ENCODE measurements around the gene MSL1. TPM values are rescaled to one million over a fixed set of nuclear protein-coding genes. Genes with fewer than 3 reads are reported as not detected.

MSL1 gene
- total RNA-seq, 1 donor from 2014 or later: 90.9 TPM

GRCh38 chr17:40174514-40174913 is 52.7 kb downstream of the MSL1 start:
- no peak for DNase-seq (ENCODE audit: low spot score)

GRCh38 chr17:40175928-40176753 is 54.4 kb downstream of the MSL1 start:
- DNase-seq (ENCODE audit: low spot score): peak; percentile 69

DNA sequence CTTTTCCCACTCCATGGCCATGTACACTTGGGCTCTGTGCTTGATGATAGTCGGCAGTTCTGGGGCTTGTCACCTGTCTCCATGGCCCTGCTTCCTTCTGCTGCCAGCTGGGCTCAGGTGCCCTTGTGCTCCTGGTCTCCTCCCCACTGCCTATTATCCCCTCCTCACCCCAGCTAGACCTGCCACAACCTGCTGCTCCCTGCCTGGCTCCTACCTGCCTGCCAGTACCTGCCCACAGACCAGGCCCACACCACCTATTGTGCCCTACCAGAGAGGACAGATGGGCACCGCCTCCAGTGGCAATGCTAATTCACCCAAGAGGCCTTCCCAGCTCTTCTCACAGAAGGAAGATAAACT is 55.0 kb downstream of the MSL1 start:
- no peak for DNase-seq (ENCODE audit: low spot score)

GRCh38 chr17:40177275-40177874 is 55.6 kb downstream of the MSL1 start, which contains the start of gene RAPGEFL1:
RAPGEFL1 (plus strand) TSS chr17:40177470; CDS start chr17:40177862, 392 bp downstream.
- DNase-seq (ENCODE audit: low spot score): peak; percentile 84

DNA sequence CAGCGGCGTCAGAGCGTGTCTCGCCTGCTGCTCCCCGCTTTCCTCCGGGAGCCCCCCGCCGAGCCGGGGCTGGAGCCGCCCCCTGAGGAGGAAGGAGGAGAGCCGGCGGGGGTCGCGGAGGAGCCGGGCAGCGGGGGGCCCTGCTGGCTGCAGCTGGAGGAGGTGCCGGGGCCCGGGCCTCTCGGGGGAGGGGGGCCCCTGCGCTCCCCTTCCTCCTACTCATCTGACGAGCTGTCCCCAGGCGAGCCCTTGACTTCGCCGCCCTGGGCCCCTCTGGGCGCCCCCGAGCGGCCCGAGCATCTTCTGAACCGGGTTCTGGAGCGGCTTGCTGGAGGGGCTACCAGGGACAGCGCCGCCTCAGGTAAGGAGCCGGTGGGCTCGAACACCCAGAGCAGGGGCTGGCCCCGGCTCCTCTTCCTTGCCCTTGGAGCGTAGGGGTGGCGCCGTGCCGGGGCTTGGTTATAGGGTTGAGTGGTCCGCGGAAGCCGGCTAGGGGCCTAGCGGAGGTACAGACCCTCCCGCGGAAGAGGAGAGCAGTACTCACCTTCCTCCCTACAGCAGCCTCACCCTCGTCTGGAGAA is 56.3 kb downstream of the MSL1 start:
- DNase-seq (ENCODE audit: low spot score): no peak

GRCh38 chr17:40178660-40179059 is 56.9 kb downstream of the MSL1 start:
- DNase-seq (ENCODE audit: low spot score): no peak

- DNase-seq (ENCODE audit: low spot score): no peak
Measured at GRCh38 chr17:40179923-40180659, 58.3 kb downstream of the MSL1 start.

DNA sequence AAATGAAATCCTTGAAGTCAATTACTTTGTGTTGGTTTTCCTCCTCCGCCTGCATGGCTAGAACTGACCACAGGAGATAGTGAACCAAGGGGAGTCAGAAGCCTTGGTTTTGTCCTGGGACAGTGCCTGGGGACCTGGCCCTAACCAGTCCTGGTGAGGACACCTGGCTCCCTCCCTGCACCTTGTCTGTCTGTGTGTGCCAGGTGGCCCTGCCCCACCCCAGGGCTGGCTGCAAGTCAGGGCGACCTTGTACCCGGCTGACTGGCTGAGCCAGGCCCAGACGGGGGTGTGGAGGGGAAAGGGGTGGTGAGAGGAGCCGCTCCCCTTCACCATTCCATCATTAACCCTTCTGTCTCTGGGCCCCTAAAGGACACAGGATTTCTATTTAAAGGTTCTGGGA is 58.9 kb downstream of the MSL1 start:
- DNase-seq (ENCODE audit: low spot score): peak; percentile 85

DNA sequence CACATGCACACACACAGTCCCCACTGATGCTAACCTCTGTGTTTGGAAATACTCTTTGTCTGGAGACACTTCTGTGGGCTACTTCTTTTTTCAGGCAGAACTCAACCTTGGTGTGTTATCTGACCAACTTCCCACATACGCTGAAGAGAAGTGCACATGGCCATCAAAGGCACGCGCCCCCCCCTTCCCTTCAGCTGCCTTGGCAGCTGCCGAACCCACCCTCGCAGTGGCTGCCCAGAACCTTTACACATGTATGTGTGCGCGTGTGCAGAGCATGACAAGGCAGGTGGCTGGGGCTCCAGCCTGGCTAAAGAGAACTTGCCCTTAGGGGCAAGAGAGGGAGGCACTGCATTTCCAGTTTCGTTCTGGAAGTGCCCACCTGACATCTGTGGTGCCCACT is 59.4 kb downstream of the MSL1 start:
- DNase-seq (ENCODE audit: low spot score): no peak

DNA sequence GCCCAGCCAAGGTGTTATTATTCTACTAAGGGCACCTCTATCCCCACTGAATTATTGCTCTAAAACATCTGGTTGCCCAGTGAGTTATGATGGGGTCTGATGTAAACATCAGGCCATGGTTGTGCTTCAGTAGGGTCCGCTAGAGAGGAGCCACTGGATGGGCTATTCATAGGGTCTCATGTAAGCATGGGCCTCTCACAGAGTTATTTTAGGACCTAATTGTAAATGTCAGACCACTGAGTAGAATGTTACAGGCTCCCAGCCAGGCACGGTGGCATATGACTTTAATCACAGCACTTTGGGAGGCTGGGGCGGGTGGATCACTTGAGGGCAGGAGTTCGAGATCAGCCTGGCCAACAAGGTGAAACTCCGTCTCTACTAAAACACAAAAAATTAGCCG is 60.8 kb downstream of the MSL1 start:
- DNase-seq (ENCODE audit: low spot score): no peak

Other genes with a start within 250 kb of the MSL1 start
- 26.9 TPM for gene GSDMB, start 203.3 kb upstream of the MSL1 start, total RNA-seq
- 73.6 TPM for gene ORMDL3, start 194.4 kb upstream of the MSL1 start, total RNA-seq
- gene LRRC3C, start 194.2 kb upstream of the MSL1 start, total RNA-seq: not detected
- gene GSDMA, start 159.0 kb upstream of the MSL1 start, total RNA-seq: not detected
- gene PSMD3, start 141.2 kb upstream of the MSL1 start, total RNA-seq: 69.5 TPM
- gene CSF3, start 106.5 kb upstream of the MSL1 start, total RNA-seq: not detected
- 74.2 TPM for gene MED24, start 67.6 kb upstream of the MSL1 start, total RNA-seq
- gene THRA, start 59.0 kb upstream of the MSL1 start, total RNA-seq: 78.7 TPM
- 34.7 TPM for gene NR1D1, start 21.4 kb upstream of the MSL1 start, total RNA-seq
- 78.5 TPM for gene CASC3, start 18.6 kb downstream of the MSL1 start, total RNA-seq
- gene RAPGEFL1, start 55.5 kb downstream of the MSL1 start, total RNA-seq: 77.2 TPM
- 64.1 TPM for gene WIPF2, start 97.3 kb downstream of the MSL1 start, total RNA-seq
- gene CDC6, start 165.9 kb downstream of the MSL1 start, total RNA-seq: 6.8 TPM
- gene RARA, start 187.2 kb downstream of the MSL1 start, total RNA-seq: 39.4 TPM
- gene GJD3, start 242.8 kb downstream of the MSL1 start, total RNA-seq: 1.9 TPM

Measured in mucosa of gallbladder (tissue), 1 donor.